Measurements from ENCODE around the gene MAD1L1.

GRCh38 chr7:1915956-1916600 lies 316.7 kb downstream of the MAD1L1 start:
- no peak for TF ChIP-seq CTCF (conservative IDR thresholded peaks at IDR 0.05; ENCODE audit: low read depth, low read length)
- TF ChIP-seq EZH2 (IDR thresholded peaks at IDR 0.05; ENCODE audit: borderline replicate concordance, low read depth, low read length, poor library complexity, severe bottlenecking): no peak
